ENCODE results near the gene CA4.
"Not testable (repeated sequence)": the region's sequence is repeated elsewhere in the genome, so short reads cannot be mapped to it uniquely, and the experiment has no call there.

The CA4 gene

GRCh38 chr17:60178180-60178579 is 28.4 kb downstream of the CA4 start:
- DNase-seq, result not testable (repeated sequence)

GRCh38 chr17:60180380-60180779 is 30.6 kb downstream of the CA4 start:
- not testable (repeated sequence) for DNase-seq

GRCh38 chr17:60186372-60186771 is 36.6 kb downstream of the CA4 start:
- DNase-seq, result not testable (repeated sequence)

- DNase-seq, result peak; percentile 50
Observed at GRCh38 chr17:60186846-60187745, 37.3 kb downstream of the CA4 start.

- peak; percentile 77 for DNase-seq
Observed at GRCh38 chr17:60188759-60189158, 39.0 kb downstream of the CA4 start.

- DNase-seq, result not testable (repeated sequence)
Observed at GRCh38 chr17:60190032-60190431, 40.3 kb downstream of the CA4 start.

GRCh38 chr17:60193032-60193431 is 43.3 kb downstream of the CA4 start:
- DNase-seq, result not testable (repeated sequence)

GRCh38 chr17:60193482-60193881 is 43.7 kb downstream of the CA4 start:
- DNase-seq, result no peak

- not testable (repeated sequence) for DNase-seq
Observed at GRCh38 chr17:60194141-60194540, 44.4 kb downstream of the CA4 start.

GRCh38 chr17:60198630-60199029 is 48.9 kb downstream of the CA4 start:
- not testable (repeated sequence) for DNase-seq

GRCh38 chr17:60205782-60206181 is 56.0 kb downstream of the CA4 start:
- DNase-seq, result not testable (repeated sequence)

- not testable (repeated sequence) for DNase-seq
Observed at GRCh38 chr17:60208302-60208701, 58.5 kb downstream of the CA4 start.
